ENCODE measurements around the gene SERPINB3. TPM values are rescaled to one million over a fixed set of nuclear protein-coding genes. Genes with fewer than 3 reads are reported as not detected.
"Not testable (repeated sequence)": the region's sequence is repeated elsewhere in the genome, so short reads cannot be mapped to it uniquely, and the experiment has no call there.

The SERPINB3 gene
- total RNA-seq, 4 donors from 2014 or later: not detected

- ATAC-seq (ENCODE audit: low FRiP score): no peak
- TF ChIP-seq, protein P1, sequence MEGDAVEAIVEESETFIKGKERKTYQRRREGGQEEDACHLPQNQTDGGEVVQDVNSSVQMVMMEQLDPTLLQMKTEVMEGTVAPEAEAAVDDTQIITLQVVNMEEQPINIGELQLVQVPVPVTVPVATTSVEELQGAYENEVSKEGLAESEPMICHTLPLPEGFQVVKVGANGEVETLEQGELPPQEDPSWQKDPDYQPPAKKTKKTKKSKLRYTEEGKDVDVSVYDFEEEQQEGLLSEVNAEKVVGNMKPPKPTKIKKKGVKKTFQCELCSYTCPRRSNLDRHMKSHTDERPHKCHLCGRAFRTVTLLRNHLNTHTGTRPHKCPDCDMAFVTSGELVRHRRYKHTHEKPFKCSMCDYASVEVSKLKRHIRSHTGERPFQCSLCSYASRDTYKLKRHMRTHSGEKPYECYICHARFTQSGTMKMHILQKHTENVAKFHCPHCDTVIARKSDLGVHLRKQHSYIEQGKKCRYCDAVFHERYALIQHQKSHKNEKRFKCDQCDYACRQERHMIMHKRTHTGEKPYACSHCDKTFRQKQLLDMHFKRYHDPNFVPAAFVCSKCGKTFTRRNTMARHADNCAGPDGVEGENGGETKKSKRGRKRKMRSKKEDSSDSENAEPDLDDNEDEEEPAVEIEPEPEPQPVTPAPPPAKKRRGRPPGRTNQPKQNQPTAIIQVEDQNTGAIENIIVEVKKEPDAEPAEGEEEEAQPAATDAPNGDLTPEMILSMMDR (IDR thresholded peaks at IDR 0.05): no peak
- no peak for DNase-seq (ENCODE audit: low spot score)
Measured at GRCh38 chr18:63646936-63647335, 14.8 kb downstream of the SERPINB3 start.

DNA sequence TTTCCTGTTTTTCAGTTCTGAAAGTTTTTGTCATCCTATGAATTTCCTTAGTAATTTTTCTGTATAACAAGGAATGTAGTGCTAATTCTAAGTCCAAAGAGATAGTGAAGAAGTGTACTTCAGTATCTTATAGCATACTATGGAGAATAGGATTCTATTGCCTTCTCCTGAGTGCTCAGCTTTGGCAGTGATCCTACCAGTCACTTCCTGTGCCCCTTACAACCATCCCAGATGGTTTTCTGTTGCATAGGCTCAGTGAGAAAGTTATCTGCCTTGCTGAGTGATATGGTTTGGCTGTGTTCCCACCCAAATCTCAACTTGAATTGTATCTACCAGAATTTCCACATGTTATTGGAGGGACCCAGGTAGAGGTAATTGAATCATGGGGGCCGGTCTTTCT, 17.0 kb downstream of the SERPINB3 start:
- DNase-seq (ENCODE audit: low spot score); ATAC-seq (ENCODE audit: low FRiP score): not testable (repeated sequence)

GRCh38 chr18:63644142-63644541, 17.6 kb downstream of the SERPINB3 start, which contains the start of gene SERPINB4:
SERPINB4 (minus strand) TSS chr18:63644256; CDS start chr18:63643577, 679 bp downstream.
- ATAC-seq (ENCODE audit: low FRiP score); DNase-seq (ENCODE audit: low spot score): not testable (repeated sequence)

GRCh38 chr18:63642668-63643356, 18.9 kb downstream of the SERPINB3 start:
- DNase-seq (ENCODE audit: low spot score); ATAC-seq (ENCODE audit: low FRiP score): not testable (repeated sequence)

- DNase-seq (ENCODE audit: low spot score); ATAC-seq (ENCODE audit: low FRiP score): not testable (repeated sequence)
Measured at GRCh38 chr18:63641157-63641680, 20.5 kb downstream of the SERPINB3 start.

DNA sequence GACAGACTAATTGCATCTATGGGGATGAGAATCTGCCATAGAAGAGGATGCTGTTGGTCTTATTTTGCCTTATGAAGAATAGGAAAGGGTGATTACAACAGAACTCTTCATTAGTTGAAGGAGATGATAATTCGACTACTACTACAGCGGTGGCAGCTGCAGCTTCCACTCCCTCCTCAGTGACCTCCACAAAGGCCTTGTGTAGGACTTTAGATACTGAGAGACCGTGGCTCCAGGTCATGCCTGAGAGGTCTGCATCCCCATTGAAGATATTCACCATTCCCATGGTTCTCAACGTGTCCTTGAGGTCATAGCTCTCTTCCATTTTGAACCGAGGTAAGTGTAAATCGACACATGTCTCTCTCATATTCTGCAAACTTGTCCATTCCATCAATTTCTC, 24.0 kb downstream of the SERPINB3 start:
- ATAC-seq (ENCODE audit: low FRiP score): no peak
- TF ChIP-seq, protein P1 (IDR thresholded peaks at IDR 0.05): no peak

DNA sequence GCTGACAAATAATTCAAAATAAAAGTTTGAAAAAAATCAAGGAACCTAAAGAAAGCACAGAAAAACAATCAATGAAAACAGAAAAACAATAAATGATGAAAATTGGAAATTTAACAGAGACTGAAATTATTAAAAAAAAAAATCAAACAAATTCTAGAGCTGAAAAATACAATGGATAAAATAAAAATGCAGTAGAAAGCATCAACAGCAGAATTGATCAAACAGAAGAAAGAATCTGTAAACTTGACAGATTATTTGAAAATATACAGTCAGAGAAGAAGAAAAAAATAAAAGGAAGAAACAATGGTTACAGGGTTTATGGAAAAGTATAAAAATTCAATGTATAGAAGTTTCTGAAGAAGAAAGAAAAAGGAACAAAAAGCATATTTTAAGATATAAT, 33.9 kb downstream of the SERPINB3 start:
- no peak for ATAC-seq (ENCODE audit: low FRiP score)
- no peak for DNase-seq (ENCODE audit: low spot score)
- TF ChIP-seq, protein P1 (IDR thresholded peaks at IDR 0.05): no peak

More for the DNA sequence above, 24.0 kb downstream of the SERPINB3 start:
- no peak for DNase-seq (ENCODE audit: low spot score)

GRCh38 chr18:63626431-63626830, 35.3 kb downstream of the SERPINB3 start:
- DNase-seq (ENCODE audit: low spot score) (no peak), ATAC-seq (ENCODE audit: low FRiP score) (no peak)
- TF ChIP-seq, protein P1 (IDR thresholded peaks at IDR 0.05): no peak

DNA sequence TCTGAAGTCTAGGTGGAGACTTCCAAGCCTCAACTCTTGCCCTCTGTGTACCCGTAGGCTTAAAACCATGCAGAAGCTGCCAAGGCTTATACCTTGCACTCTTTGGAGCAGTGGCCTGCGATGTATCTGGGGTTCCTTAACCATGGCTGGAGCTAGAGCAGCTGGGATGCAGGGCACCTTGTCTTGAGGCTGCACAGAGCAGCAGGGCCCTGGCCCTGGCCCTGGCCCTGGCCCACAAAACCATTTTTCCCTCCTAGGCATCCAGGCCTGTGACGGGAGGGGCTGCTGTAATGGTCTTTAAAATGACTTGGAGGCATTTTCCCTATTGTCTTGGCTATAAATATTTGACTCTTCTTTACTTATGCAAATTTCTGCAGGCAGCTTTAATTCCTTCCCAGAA, 36.8 kb downstream of the SERPINB3 start:
- TF ChIP-seq, protein P1 (IDR thresholded peaks at IDR 0.05): no peak
- DNase-seq (ENCODE audit: low spot score): no peak
- no peak for ATAC-seq (ENCODE audit: low FRiP score)
